ENCODE measurements around the gene C6. TPM values are rescaled to one million over a fixed set of nuclear protein-coding genes. Genes with fewer than 3 reads are reported as not detected.
A peak's percentile ranks its signal among the peaks of the same experiment; 100 is the strongest.

C6 gene
- total and polyA plus RNA-seq, 9 donors = 0.16 to 1.2 (median 0.28) TPM; not detected in 3

- H3K4me1 ChIP-seq (ENCODE audit: control insufficient read depth, insufficient read depth, low read length) = no peaks in the 10 kb centered on the region
- no peak overlapping the region for H3K4me3 ChIP-seq (ENCODE audit: low read length)
- no peaks in the 10 kb centered on the region for H3K27me3 ChIP-seq (ENCODE audit: control insufficient read depth, insufficient read depth, low read length)
- H3K36me3 ChIP-seq (ENCODE audit: control insufficient read depth, insufficient read depth, low read length) = no peaks in the 10 kb centered on the region
- H3K9me3 ChIP-seq (replicated peaks; ENCODE audit: control insufficient read depth, low read depth, low read length) = no peaks in the 10 kb centered on the region
- DNase-seq = no peak
- no peak overlapping the region for H3K27ac ChIP-seq (ENCODE audit: low read length)
These were observed 30.7 kb downstream of the C6 start for GRCh38 chr5:41182666-41183065.

- WGBS (ENCODE audit: insufficient coverage) = 58% methylated on average over 2 of the region's 5 CpGs
- no peak for DNase-seq
- no peak overlapping the region for H3K27ac ChIP-seq (ENCODE audit: low read length)
- H3K4me3 ChIP-seq (ENCODE audit: low read length) = no peak overlapping the region
- no peaks in the 10 kb centered on the region for H3K4me1 ChIP-seq (ENCODE audit: control insufficient read depth, insufficient read depth, low read length)
- H3K27me3 ChIP-seq (ENCODE audit: control insufficient read depth, insufficient read depth, low read length) = no peaks in the 10 kb centered on the region
- no peaks in the 10 kb centered on the region for H3K9me3 ChIP-seq (replicated peaks; ENCODE audit: control insufficient read depth, low read depth, low read length)
- no peaks in the 10 kb centered on the region for H3K36me3 ChIP-seq (ENCODE audit: control insufficient read depth, insufficient read depth, low read length)
These were observed 31.4 kb downstream of the C6 start for GRCh38 chr5:41181691-41182564.

- no peaks in the 10 kb centered on the region for H3K9me3 ChIP-seq (replicated peaks; ENCODE audit: control insufficient read depth, low read depth, low read length)
- no peaks in the 10 kb centered on the region for H3K27me3 ChIP-seq (ENCODE audit: control insufficient read depth, insufficient read depth, low read length)
- WGBS (ENCODE audit: insufficient coverage) = no CpG with 5 or more reads among the region's 3 CpGs
- no peak for DNase-seq
- H3K4me1 ChIP-seq (ENCODE audit: control insufficient read depth, insufficient read depth, low read length) = no peaks in the 10 kb centered on the region
- H3K27ac ChIP-seq (ENCODE audit: low read length) = no peak overlapping the region
- no peak overlapping the region for H3K4me3 ChIP-seq (ENCODE audit: low read length)
- H3K36me3 ChIP-seq (ENCODE audit: control insufficient read depth, insufficient read depth, low read length) = no peaks in the 10 kb centered on the region
These were observed 36.4 kb downstream of the C6 start for GRCh38 chr5:41176952-41177351.

- no peaks in the 10 kb centered on the region for H3K27me3 ChIP-seq (ENCODE audit: control insufficient read depth, insufficient read depth, low read length)
- WGBS (ENCODE audit: insufficient coverage) = 96% methylated on average over 3 of the region's 3 CpGs
- H3K9me3 ChIP-seq (replicated peaks; ENCODE audit: control insufficient read depth, low read depth, low read length) = no peaks in the 10 kb centered on the region
- no peak overlapping the region for H3K4me3 ChIP-seq (ENCODE audit: low read length)
- H3K36me3 ChIP-seq (ENCODE audit: control insufficient read depth, insufficient read depth, low read length) = no peaks in the 10 kb centered on the region
- no peak overlapping the region for H3K27ac ChIP-seq (ENCODE audit: low read length)
- no peaks in the 10 kb centered on the region for H3K4me1 ChIP-seq (ENCODE audit: control insufficient read depth, insufficient read depth, low read length)
- no peak for DNase-seq
These were observed 41.3 kb downstream of the C6 start for GRCh38 chr5:41172012-41172411.

- no peak for DNase-seq
- H3K4me1 ChIP-seq (ENCODE audit: control insufficient read depth, insufficient read depth, low read length) = no peaks in the 10 kb centered on the region
- no peak overlapping the region for H3K4me3 ChIP-seq (ENCODE audit: low read length)
- no CpG with 5 or more reads among the region's 1 CpG for WGBS (ENCODE audit: insufficient coverage)
- H3K36me3 ChIP-seq (ENCODE audit: control insufficient read depth, insufficient read depth, low read length) = no peaks in the 10 kb centered on the region
- no peaks in the 10 kb centered on the region for H3K27me3 ChIP-seq (ENCODE audit: control insufficient read depth, insufficient read depth, low read length)
- no peaks in the 10 kb centered on the region for H3K9me3 ChIP-seq (replicated peaks; ENCODE audit: control insufficient read depth, low read depth, low read length)
- no peak overlapping the region for H3K27ac ChIP-seq (ENCODE audit: low read length)
These were observed 52.1 kb downstream of the C6 start for GRCh38 chr5:41161271-41161670.

GRCh38 chr5:41157272-41157894 lies 55.9 kb downstream of the C6 start:
- no peak overlapping the region for H3K27ac ChIP-seq (ENCODE audit: low read length)

GRCh38 chr5:41156739-41157138 lies 56.6 kb downstream of the C6 start:
- Histone ChIP-seq H3K4me3 (ENCODE audit: low read length) (no peak overlapping the region), H3K4me1 (ENCODE audit: control insufficient read depth, insufficient read depth, low read length) (no peaks in the 10 kb centered on the region), H3K9me3 (replicated peaks; ENCODE audit: control insufficient read depth, low read depth, low read length) (no peaks in the 10 kb centered on the region), H3K36me3 (ENCODE audit: control insufficient read depth, insufficient read depth, low read length) (no peaks in the 10 kb centered on the region), H3K27me3 (ENCODE audit: control insufficient read depth, insufficient read depth, low read length) (no peaks in the 10 kb centered on the region), H3K27ac (ENCODE audit: low read length) (no peak overlapping the region)
- no peak for DNase-seq

More at GRCh38 chr5:41157272-41157894, 55.9 kb downstream of the C6 start:
- Histone ChIP-seq H3K4me1 (ENCODE audit: control insufficient read depth, insufficient read depth, low read length) (no peaks in the 10 kb centered on the region), H3K36me3 (ENCODE audit: control insufficient read depth, insufficient read depth, low read length) (no peaks in the 10 kb centered on the region), H3K4me3 (ENCODE audit: low read length) (no peak overlapping the region), H3K9me3 (replicated peaks; ENCODE audit: control insufficient read depth, low read depth, low read length) (no peaks in the 10 kb centered on the region), H3K27me3 (ENCODE audit: control insufficient read depth, insufficient read depth, low read length) (no peaks in the 10 kb centered on the region)
- no peak for DNase-seq
- 71% methylated on average over 2 of the region's 5 CpGs for WGBS (ENCODE audit: insufficient coverage)

- Histone ChIP-seq H3K4me3 (ENCODE audit: low read length) (no peak overlapping the region), H3K27me3 (ENCODE audit: control insufficient read depth, insufficient read depth, low read length) (no peaks in the 10 kb centered on the region), H3K27ac (ENCODE audit: low read length) (no peak overlapping the region), H3K9me3 (replicated peaks; ENCODE audit: control insufficient read depth, low read depth, low read length) (no peaks in the 10 kb centered on the region), H3K36me3 (ENCODE audit: control insufficient read depth, insufficient read depth, low read length) (no peaks in the 10 kb centered on the region), H3K4me1 (ENCODE audit: control insufficient read depth, insufficient read depth, low read length) (no peaks in the 10 kb centered on the region)
- DNase-seq = no peak
- no CpG with 5 or more reads among the region's 3 CpGs for WGBS (ENCODE audit: insufficient coverage)
These were observed 58.8 kb downstream of the C6 start for GRCh38 chr5:41154491-41154890.

GRCh38 chr5:41151564-41151963 lies 61.8 kb downstream of the C6 start:
- peak; percentile 19 for DNase-seq
- H3K27me3 ChIP-seq (ENCODE audit: control insufficient read depth, insufficient read depth, low read length) = no peaks in the 10 kb centered on the region
- H3K4me1 ChIP-seq (ENCODE audit: control insufficient read depth, insufficient read depth, low read length) = no peaks in the 10 kb centered on the region
- H3K9me3 ChIP-seq (replicated peaks; ENCODE audit: control insufficient read depth, low read depth, low read length) = no peaks in the 10 kb centered on the region
- no peak overlapping the region for H3K27ac ChIP-seq (ENCODE audit: low read length)
- WGBS (ENCODE audit: insufficient coverage) = 68% methylated on average over 4 of the region's 4 CpGs
- H3K4me3 ChIP-seq (ENCODE audit: low read length) = no peak overlapping the region
- no peaks in the 10 kb centered on the region for H3K36me3 ChIP-seq (ENCODE audit: control insufficient read depth, insufficient read depth, low read length)

GRCh38 chr5:41148448-41148847 lies 64.9 kb downstream of the C6 start:
- no peaks in the 10 kb centered on the region for H3K36me3 ChIP-seq (ENCODE audit: control insufficient read depth, insufficient read depth, low read length)
- no peak overlapping the region for H3K4me3 ChIP-seq (ENCODE audit: low read length)
- H3K27me3 ChIP-seq (ENCODE audit: control insufficient read depth, insufficient read depth, low read length) = no peaks in the 10 kb centered on the region
- 62% methylated on average over 1 of the region's 1 CpG for WGBS (ENCODE audit: insufficient coverage)
- H3K9me3 ChIP-seq (replicated peaks; ENCODE audit: control insufficient read depth, low read depth, low read length) = no peaks in the 10 kb centered on the region
- no peaks in the 10 kb centered on the region for H3K4me1 ChIP-seq (ENCODE audit: control insufficient read depth, insufficient read depth, low read length)
- DNase-seq = peak; percentile 3
- H3K27ac ChIP-seq (ENCODE audit: low read length) = no peak overlapping the region
